Neural progenitor cell (in vitro differentiated cells): ENCODE data around the gene FALEC. TPM values are rescaled to one million over a fixed set of nuclear protein-coding genes. Genes with fewer than 3 reads are reported as not detected.
A peak's percentile ranks its signal among the peaks of the same experiment; 100 is the strongest.

ENCODE experiments used
- DNase-seq: peaks from one replicate; pipeline ENCODE4 v3.0.0-alpha.2; 2016; ENCODE audit warnings: low spot score
- H2AFZ ChIP-seq: fragments of 200-600 bp; sonication (generic); replicated peaks from 2 replicates; pipeline ENCODE4 v1.6.1; 2016; ENCODE audit warnings: antibody characterized with exemption
- H3F3A ChIP-seq: fragments of 200-600 bp; sonication (generic); 2 replicates; pipeline ENCODE4 v1.6.1; 2016; ENCODE audit warnings: antibody characterized with exemption, low read depth
- H3K27ac ChIP-seq: fragments of 200-600 bp; sonication (generic); 2 replicates; pipeline ENCODE4 v1.5.1; 2016; ENCODE audit warnings: mild to moderate bottlenecking
- H3K27me3 ChIP-seq: fragments of 200-600 bp; sonication (generic); 2 replicates; pipeline ENCODE4 v1.6.1; 2016; ENCODE audit warnings: mild to moderate bottlenecking, moderate library complexity
- H3K36me3 ChIP-seq: fragments of 200-600 bp; sonication (generic); 2 replicates; pipeline ENCODE4 v1.5.1; 2016
- H3K4me1 ChIP-seq: fragments of 200-600 bp; sonication (generic); 2 replicates; pipeline ENCODE4 v1.6.1; 2016; ENCODE audit warnings: mixed run types
- H3K4me2 ChIP-seq: fragments of 200-600 bp; sonication (generic); 2 replicates; pipeline ENCODE4 v1.6.1; 2016
- H3K4me3 ChIP-seq: fragments of 200-600 bp; sonication (generic); 2 replicates; pipeline ENCODE4 v1.5.1; 2016
- H3K79me2 ChIP-seq: fragments of 200-600 bp; sonication (generic); 2 replicates; pipeline ENCODE4 v1.6.1; 2016; ENCODE audit warnings: low read depth
- H3K9ac ChIP-seq: fragments of 200-600 bp; sonication (generic); 2 replicates; pipeline ENCODE4 v1.6.1; 2016
- H3K9me3 ChIP-seq: fragments of 200-600 bp; sonication (generic); 2 replicates; pipeline ENCODE4 v1.5.1; 2016; ENCODE audit warnings: low read depth
- H4K20me1 ChIP-seq: fragments of 200-600 bp; sonication (generic); 2 replicates; pipeline ENCODE4 v1.6.1; 2016; ENCODE audit warnings: low read depth
- H3K27ac Mint-ChIP-seq: 3 replicates; pipeline ENCODE4 v1.8.0; 2021; ENCODE audit warnings: mixed read lengths
- H3K27me3 Mint-ChIP-seq: 2 replicates; pipeline ENCODE4 v1.8.0; 2022; ENCODE audit warnings: low read depth, mild to moderate bottlenecking, inconsistent platforms, moderate library complexity, mixed read lengths; ENCODE audit not compliant: insufficient read depth
- H3K36me3 Mint-ChIP-seq: 3 replicates; pipeline ENCODE4 v1.8.0; 2021; ENCODE audit warnings: mixed read lengths
- H3K4me1 Mint-ChIP-seq: 3 replicates; pipeline ENCODE4 v1.8.0; 2021; ENCODE audit warnings: mixed read lengths
- H3K4me3 Mint-ChIP-seq: 3 replicates; pipeline ENCODE4 v1.8.0; 2021; ENCODE audit warnings: mild to moderate bottlenecking, moderate library complexity, mixed read lengths
- H3K9me3 Mint-ChIP-seq: 3 replicates; pipeline ENCODE4 v1.8.0; 2020; ENCODE audit warnings: mixed read lengths
- EZH2 ChIP-seq: fragments of 200-600 bp; sonication (generic); IDR thresholded peaks from 2 replicates; pipeline ENCODE4 v1.6.1; 2017; ENCODE audit warnings: antibody characterized with exemption, mild to moderate bottlenecking, moderate library complexity
- EZH2phosphoT487 ChIP-seq: fragments of 200-600 bp; sonication (generic); IDR thresholded peaks from 2 replicates; pipeline ENCODE4 v1.6.1; 2017; ENCODE audit warnings: antibody characterized with exemption
- total RNA-seq: library from RNA; depleted of rRNA; stranded (reverse); fragments of >200 nt; gene quantifications from 2 replicates; pipeline ENCODE4 v1.2.3, GENCODE V29; 2015; ENCODE audit warnings: low replicate concordance
- TF ChIP-seq, protein P1 (sequence below): fragments of 200-600 bp; sonication (generic); IDR thresholded peaks from 2 replicates; pipeline ENCODE4 v1.5.1; 2017; ENCODE audit warnings: antibody characterized with exemption, mild to moderate bottlenecking

The FALEC gene
- total RNA-seq, 1 donor from 2014 or later: not detected

- Histone ChIP-seq H3K79me2 (no peaks in the 10 kb centered on the region), H3F3A (peaks cover 20% of the 10 kb centered on the region), H3K4me1 (peaks cover 13% of the 10 kb centered on the region), H3K9ac (no peak overlapping the region), H4K20me1 (peaks cover 15% of the 10 kb centered on the region), H3K27ac (no peak overlapping the region), H2AFZ (no peak overlapping the region), H3K4me2 (no peak overlapping the region), H3K27me3 (peaks cover 22% of the 10 kb centered on the region), H3K9me3 (no peaks in the 10 kb centered on the region), H3K4me3 (no peak overlapping the region), H3K36me3 (no peaks in the 10 kb centered on the region)
- DNase-seq: no peak
- Mint-ChIP-seq H3K4me3 (no peak overlapping the region), H3K9me3 (no peaks in the 10 kb centered on the region), H3K27me3 (peaks cover 6% of the 10 kb centered on the region), H3K27ac (no peak overlapping the region), H3K4me1 (peaks cover 23% of the 10 kb centered on the region), H3K36me3 (peaks cover 2% of the 10 kb centered on the region)
- TF ChIP-seq EZH2 (no peak), EZH2phosphoT487 (no peak)
- TF ChIP-seq, protein P1, sequence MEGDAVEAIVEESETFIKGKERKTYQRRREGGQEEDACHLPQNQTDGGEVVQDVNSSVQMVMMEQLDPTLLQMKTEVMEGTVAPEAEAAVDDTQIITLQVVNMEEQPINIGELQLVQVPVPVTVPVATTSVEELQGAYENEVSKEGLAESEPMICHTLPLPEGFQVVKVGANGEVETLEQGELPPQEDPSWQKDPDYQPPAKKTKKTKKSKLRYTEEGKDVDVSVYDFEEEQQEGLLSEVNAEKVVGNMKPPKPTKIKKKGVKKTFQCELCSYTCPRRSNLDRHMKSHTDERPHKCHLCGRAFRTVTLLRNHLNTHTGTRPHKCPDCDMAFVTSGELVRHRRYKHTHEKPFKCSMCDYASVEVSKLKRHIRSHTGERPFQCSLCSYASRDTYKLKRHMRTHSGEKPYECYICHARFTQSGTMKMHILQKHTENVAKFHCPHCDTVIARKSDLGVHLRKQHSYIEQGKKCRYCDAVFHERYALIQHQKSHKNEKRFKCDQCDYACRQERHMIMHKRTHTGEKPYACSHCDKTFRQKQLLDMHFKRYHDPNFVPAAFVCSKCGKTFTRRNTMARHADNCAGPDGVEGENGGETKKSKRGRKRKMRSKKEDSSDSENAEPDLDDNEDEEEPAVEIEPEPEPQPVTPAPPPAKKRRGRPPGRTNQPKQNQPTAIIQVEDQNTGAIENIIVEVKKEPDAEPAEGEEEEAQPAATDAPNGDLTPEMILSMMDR: no peak
Measured at GRCh38 chr1:150554086-150554452, 38.5 kb downstream of the FALEC start.

DNA sequence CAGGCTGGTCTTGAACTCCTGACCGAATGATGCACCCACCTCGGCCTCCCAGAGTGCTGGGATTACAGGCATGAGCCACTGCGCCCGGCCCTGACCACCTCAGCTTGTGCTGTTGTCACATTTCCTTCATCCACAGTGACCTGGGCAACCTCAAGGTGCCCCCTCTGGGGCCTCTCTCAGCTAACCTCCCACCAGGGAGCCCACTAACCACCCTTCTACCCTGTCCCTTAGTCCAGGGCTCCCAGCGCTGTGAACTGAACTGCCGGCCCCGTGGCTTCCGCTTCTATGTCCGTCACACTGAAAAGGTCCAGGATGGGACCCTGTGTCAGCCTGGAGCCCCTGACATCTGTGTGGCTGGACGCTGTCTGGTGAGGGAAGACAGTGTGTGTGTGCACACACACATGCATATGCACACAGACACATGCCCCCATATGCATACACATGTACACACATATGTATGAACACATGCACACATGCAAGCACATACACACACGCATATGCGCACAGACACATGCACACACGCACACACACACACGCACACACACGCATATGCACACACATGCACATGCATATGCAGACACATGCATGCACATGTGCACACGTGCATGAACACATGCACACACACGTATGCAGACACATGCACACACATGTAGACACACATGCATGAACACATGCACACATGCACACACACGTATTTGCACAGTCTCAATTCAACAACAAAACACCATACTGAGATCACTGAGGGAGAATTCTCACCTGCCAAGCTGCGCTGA lies 39.8 kb downstream of the FALEC start:
- Histone ChIP-seq H2AFZ (no peak overlapping the region), H3K9me3 (no peaks in the 10 kb centered on the region), H3K4me3 (no peak overlapping the region), H3K9ac (no peak overlapping the region), H3K4me2 (no peak overlapping the region), H3K27ac (no peak overlapping the region), H3K36me3 (no peaks in the 10 kb centered on the region), H4K20me1 (peaks cover 9% of the 10 kb centered on the region), H3K4me1 (peaks cover 18% of the 10 kb centered on the region), H3K79me2 (peaks cover 4% of the 10 kb centered on the region), H3F3A (peaks cover 13% of the 10 kb centered on the region), H3K27me3 (peaks cover 9% of the 10 kb centered on the region)
- peaks cover 4% of the 10 kb centered on the region for H3K27me3 Mint-ChIP-seq
- H3K4me1 Mint-ChIP-seq: peaks cover 25% of the 10 kb centered on the region
- peaks cover 2% of the 10 kb centered on the region for H3K36me3 Mint-ChIP-seq
- peak; percentile 1 for DNase-seq
- H3K9me3 Mint-ChIP-seq: no peaks in the 10 kb centered on the region
- TF ChIP-seq EZH2: no peak
- TF ChIP-seq, protein P1: no peak
- no peak for TF ChIP-seq EZH2phosphoT487
- H3K27ac Mint-ChIP-seq: no peak overlapping the region
- H3K4me3 Mint-ChIP-seq: no peak overlapping the region

- Mint-ChIP-seq H3K27me3 (peaks cover 3% of the 10 kb centered on the region), H3K4me3 (no peak overlapping the region), H3K36me3 (peaks cover 2% of the 10 kb centered on the region), H3K9me3 (no peaks in the 10 kb centered on the region), H3K27ac (no peak overlapping the region), H3K4me1 (peaks cover 30% of the 10 kb centered on the region)
- Histone ChIP-seq H3K27me3 (peaks cover under 1% of the 10 kb centered on the region), H3K9me3 (no peaks in the 10 kb centered on the region), H3K4me1 (peaks cover 22% of the 10 kb centered on the region), H3K36me3 (no peaks in the 10 kb centered on the region), H3F3A (peaks cover 13% of the 10 kb centered on the region), H3K79me2 (peaks cover 7% of the 10 kb centered on the region), H3K4me3 (no peak overlapping the region), H4K20me1 (peaks cover 5% of the 10 kb centered on the region), H2AFZ (no peak overlapping the region), H3K4me2 (no peak overlapping the region), H3K9ac (no peak overlapping the region), H3K27ac (no peak overlapping the region)
- peak; percentile 42 for DNase-seq
- TF ChIP-seq, protein P1: no peak
- TF ChIP-seq EZH2 (no peak), EZH2phosphoT487 (no peak)
Measured at GRCh38 chr1:150555971-150556865, 40.7 kb downstream of the FALEC start.
